K562 (cell line): Measurements from ENCODE around the gene AVPI1. TPM values are rescaled to one million over a fixed set of nuclear protein-coding genes. Genes with fewer than 3 reads are reported as not detected.

Source experiments
- E2F6 ChIP-seq, 2 experiments: IDR thresholded peaks; 2 replicates each; pipeline ENCODE4 v1.6.1; 2011; ENCODE audit warnings: borderline replicate concordance in 1 of 2, control low read depth in 1 of 2, low read depth in 1 of 2, low read length in 1 of 2, mild to moderate bottlenecking in 1 of 2, mixed read lengths in 1 of 2, moderate library complexity in 1 of 2; ENCODE audit not compliant: insufficient read depth in 1 of 2, insufficient read length in 1 of 2, poor library complexity in 1 of 2, severe bottlenecking in 1 of 2; ENCODE audit errors: extremely low read depth in 1 of 2
- ESRRA ChIP-seq: fragments of 450-650 bp; IDR thresholded peaks from 2 replicates; pipeline ENCODE4 v1.6.1; 2014; ENCODE audit warnings: low read depth, mild to moderate bottlenecking, moderate library complexity, borderline replicate concordance
- ETV6 ChIP-seq, 3 experiments: fragments of 150-350 bp in 1 of 3; sonication (generic) in 1 of 3; formaldehyde crosslinking in 1 of 3; IDR thresholded peaks; 2 replicates each; pipeline versions ENCODE4 v1.6.1 to v1.8.0; 2014 to 2022; ENCODE audit warnings: borderline replicate concordance in 2 of 3, low read depth in 2 of 3, antibody characterized with exemption in 1 of 3, low read length in 1 of 3, mild to moderate bottlenecking in 1 of 3, missing genetic modification reagents in 1 of 3
- HDGF ChIP-seq: fragments of 450-650 bp; IDR thresholded peaks from 2 replicates; pipeline ENCODE4 v1.6.1; 2016
- ILK ChIP-seq: fragments of 450-650 bp; IDR thresholded peaks from 2 replicates; pipeline ENCODE4 v1.6.1; 2016; ENCODE audit warnings: missing genetic modification characterization, low read depth, mild to moderate bottlenecking, missing compliant biosample characterization, moderate library complexity, borderline replicate concordance
- IRF9 ChIP-seq: fragments of 450-650 bp; IDR thresholded peaks from 2 replicates; pipeline ENCODE4 v1.6.1; 2016; ENCODE audit warnings: missing biosample characterization, missing genetic modification characterization
- MEF2A ChIP-seq: IDR thresholded peaks from 2 replicates; pipeline ENCODE4 v1.6.1; 2011; ENCODE audit warnings: low read depth, mild to moderate bottlenecking, low read length, moderate library complexity; ENCODE audit not compliant: control insufficient read depth
- PCBP1 ChIP-seq: fragments of 200-400 bp; formaldehyde crosslinking; IDR thresholded peaks from 2 replicates; pipeline ENCODE4 v1.6.1; 2018; ENCODE audit warnings: mild to moderate bottlenecking, low read depth, low read length; ENCODE audit not compliant: poor library complexity, severe bottlenecking
- RFX5 ChIP-seq: IDR thresholded peaks from 2 replicates; pipeline ENCODE4 v1.6.1; 2011; ENCODE audit warnings: low read depth, mild to moderate bottlenecking, improper control_type of control experiment, low read length
- TARDBP ChIP-seq: fragments of 450-650 bp; IDR thresholded peaks from 2 replicates; pipeline ENCODE4 v1.6.1; 2016
- ZNF318 ChIP-seq, 2 experiments: fragments of 450-650 bp; IDR thresholded peaks; 2 replicates each; pipeline ENCODE4 v1.6.1; 2016; ENCODE audit warnings: mild to moderate bottlenecking in 2 of 2, borderline replicate concordance in 1 of 2, low read depth in 1 of 2, moderate library complexity in 1 of 2
- ZNF780A ChIP-seq: fragments of 250-450 bp; sonication (Bioruptor Pico); IDR thresholded peaks from 2 replicates; pipeline ENCODE4 v1.5.0; 2021; ENCODE audit warnings: mild to moderate bottlenecking
- polyA plus RNA-seq, 8 experiments: library from polyadenylated mRNA; depleted of rRNA in 4 of 8; stranded (reverse) in 5 of 8; unstranded in 3 of 8; fragments of >200 nt; fragmentation: Nextera tagmentation in 2 of 8; fragmentation: Illumina TruSeq in 1 of 8; extraction: Ambion mirVana in 2 of 8; extraction: Trizol in 1 of 8; gene quantifications; 2 replicates each; pipeline versions ENCODE4 v1.2.1 to v1.2.3, GENCODE V29; 2011 to 2014; ENCODE audit warnings: inconsistent platforms in 1 of 8, missing spikeins in 1 of 8
- total RNA-seq, 7 experiments: library from RNA; depleted of rRNA in 6 of 7; stranded (reverse); fragments of >200 nt in 6 of 7; fragmentation: Illumina TruSeq in 2 of 7; extraction: Trizol in 2 of 7; gene quantifications; 2 replicates each; pipeline versions ENCODE4 v1.2.1 to v1.2.3, GENCODE V29; 2011 to 2021; ENCODE audit warnings: low replicate concordance in 1 of 7
- TF ChIP-seq, protein P1 (sequence below): fragments of 250-450 bp; sonication (Bioruptor Pico); IDR thresholded peaks from 2 replicates; pipeline ENCODE4 v1.4.0; 2020; ENCODE audit warnings: mild to moderate bottlenecking

AVPI1 gene
- total and polyA plus RNA-seq, 9 of the 15 experiments (the other 6 are each of a cell fraction or from before 2014, with no cell fraction given) = 0.90 to 10.4 (median 7.4) TPM

DNA sequence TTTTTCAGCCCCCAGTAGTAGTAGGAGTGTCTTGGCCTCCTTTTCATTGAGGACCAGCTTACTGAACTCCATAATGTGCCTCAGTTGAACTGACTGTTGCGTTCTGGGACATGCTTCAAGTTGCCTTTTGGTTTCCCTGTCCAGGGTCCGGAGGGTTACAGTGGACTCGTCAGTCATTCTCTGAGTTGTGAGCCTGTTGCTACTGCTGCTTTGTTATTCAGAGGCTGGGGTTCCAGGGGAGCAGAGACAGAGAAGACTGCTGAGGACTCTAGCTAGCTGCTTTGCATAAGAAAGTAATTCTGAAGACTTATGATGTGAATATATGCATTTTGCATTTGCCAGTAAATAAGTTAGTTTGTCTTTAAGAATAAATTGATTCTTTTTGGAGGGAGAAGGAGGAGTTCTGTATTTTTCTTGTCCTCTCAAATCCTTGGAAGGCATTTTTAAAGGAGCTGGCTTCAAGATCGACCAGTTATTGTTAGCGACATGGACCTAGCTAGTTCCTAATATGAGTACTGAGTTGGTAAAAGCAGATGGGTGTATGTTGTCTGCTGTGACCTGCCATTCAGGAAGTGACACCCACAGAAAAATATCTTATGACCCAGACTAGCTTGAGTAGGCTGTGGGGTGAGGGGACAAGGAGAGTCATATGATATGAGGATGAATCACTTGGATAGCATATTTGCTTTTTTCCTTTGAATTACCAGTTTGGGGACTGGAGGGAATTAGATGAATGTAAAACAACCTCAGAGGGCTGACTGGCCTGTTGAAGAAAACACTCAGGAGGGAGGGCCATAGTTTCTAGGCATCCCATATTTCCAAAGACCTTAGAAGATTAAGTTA lies 38.3 kb downstream of the AVPI1 start (continued):
- TF ChIP-seq IRF9 (tag) (no peak), RFX5 (no peak), ZNF318 (IDR thresholded peaks at IDR 0.05; ENCODE audit: borderline replicate concordance in 1 of 2, low read depth in 1 of 2) (no peak), ILK (tag) (no peak), MEF2A (no peak), ETV6 (IDR thresholded peaks at IDR 0.05; ENCODE audit: borderline replicate concordance in 1 of 2, low read depth in 2 of 2, low read length in 1 of 2) (no peak), ETV6 (CRISPR knock-in tag; IDR thresholded peaks at IDR 0.05; ENCODE audit: borderline replicate concordance) (no peak), HDGF (no peak), TARDBP (no peak), E2F6 (IDR thresholded peaks at IDR 0.05; ENCODE audit: borderline replicate concordance in 1 of 2, extremely low read depth in 1 of 2, insufficient read depth in 1 of 2, insufficient read length in 1 of 2, low read depth in 1 of 2, low read length in 1 of 2, poor library complexity in 1 of 2, severe bottlenecking in 1 of 2) (no peak), ESRRA (no peak), PCBP1 (no peak), ZNF780A (CRISPR knock-in tag) (no peak)
- TF ChIP-seq, protein P1, sequence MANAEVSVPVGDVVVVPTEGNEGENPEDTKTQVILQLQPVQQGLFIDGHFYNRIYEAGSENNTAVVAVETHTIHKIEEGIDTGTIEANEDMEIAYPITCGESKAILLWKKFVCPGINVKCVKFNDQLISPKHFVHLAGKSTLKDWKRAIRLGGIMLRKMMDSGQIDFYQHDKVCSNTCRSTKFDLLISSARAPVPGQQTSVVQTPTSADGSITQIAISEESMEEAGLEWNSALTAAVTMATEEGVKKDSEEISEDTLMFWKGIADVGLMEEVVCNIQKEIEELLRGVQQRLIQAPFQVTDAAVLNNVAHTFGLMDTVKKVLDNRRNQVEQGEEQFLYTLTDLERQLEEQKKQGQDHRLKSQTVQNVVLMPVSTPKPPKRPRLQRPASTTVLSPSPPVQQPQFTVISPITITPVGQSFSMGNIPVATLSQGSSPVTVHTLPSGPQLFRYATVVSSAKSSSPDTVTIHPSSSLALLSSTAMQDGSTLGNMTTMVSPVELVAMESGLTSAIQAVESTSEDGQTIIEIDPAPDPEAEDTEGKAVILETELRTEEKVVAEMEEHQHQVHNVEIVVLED (CRISPR knock-in tag) = no peak
